Stomach (tissue), 9 donors: ENCODE results near the gene RRAS. TPM values are rescaled to one million over a fixed set of nuclear protein-coding genes. Genes with fewer than 3 reads are reported as not detected.

Experiments
- DNase-seq, 2 donors: peaks; one replicate each; pipeline versions ENCODE4 v3.0.0 to v3.0.0-alpha.2; 2013 to 2019
- H3K27ac ChIP-seq, 5 donors: fragments of 200-600 bp in 4 of 5; sonication (generic) in 4 of 5; one replicate each; pipeline ENCODE4 v1.5.1; 2013 to 2019; ENCODE audit warnings: mild to moderate bottlenecking in 1 of 5, moderate library complexity in 1 of 5
- H3K27me3 ChIP-seq, 3 donors: fragments of 200-600 bp; sonication (generic); one replicate each; pipeline ENCODE4 v1.5.1; 2017 to 2019; ENCODE audit warnings: mixed run types in 1 of 3
- H3K36me3 ChIP-seq, 4 donors: fragments of 200-600 bp; sonication (generic); 1 replicate in 3 of 4; 2 replicates in 1 of 4; pipeline ENCODE4 v1.5.1; 2016 to 2019
- H3K4me1 ChIP-seq, 4 donors: fragments of 200-600 bp; sonication (generic); one replicate each; pipeline ENCODE4 v1.5.1; 2016 to 2019
- H3K4me3 ChIP-seq, 4 donors: fragments of 200-600 bp; sonication (generic) in 3 of 4; one replicate each; pipeline ENCODE4 v1.5.1; 2016 to 2019; ENCODE audit warnings: mild to moderate bottlenecking in 1 of 4
- H3K9me3 ChIP-seq, 4 donors: fragments of 200-600 bp; sonication (generic); one replicate each; pipeline ENCODE4 v1.5.1; 2016 to 2019
- EP300 ChIP-seq: sonication (generic); formaldehyde crosslinking; IDR thresholded peaks from one replicate; pipeline ENCODE4 v1.6.1; 2017; ENCODE audit warnings: antibody characterized with exemption
- POLR2A ChIP-seq, 4 donors: fragments of 450-650 bp; IDR thresholded peaks; one replicate each; pipeline ENCODE4 v1.6.1; 2016; ENCODE audit warnings: antibody characterized with exemption in 4 of 4, control low read depth in 2 of 4, mild to moderate bottlenecking in 1 of 4, moderate library complexity in 1 of 4
- POLR2AphosphoS5 ChIP-seq, 3 donors: sonication (generic); formaldehyde crosslinking; IDR thresholded peaks; one replicate each; pipeline ENCODE4 v1.6.1; 2016; ENCODE audit warnings: antibody characterized with exemption in 3 of 3
- WGBS, 5 donors: extraction: QIAGEN DNeasy Blood & Tissue Kit in 3 of 5; methylation state at CpG; one replicate each; pipeline versions ENCODE4 v1.1.5 to v1.1.7; 2013 to 2018; 5-methylcytosine and 5-hydroxymethylcytosine counted together
- intact Hi-C: fragments of 100-400 bp; cut with DNase I; formaldehyde crosslinking; loops from one replicate; pipeline ENCODE4 v1.15.1; 2023; ENCODE audit warnings: low total_unique reads
- polyA plus RNA-seq, 3 donors: library from polyadenylated mRNA; stranded (reverse); fragments of 200-250 nt; gene quantifications; one replicate each; pipeline ENCODE4 v1.2.3, GENCODE V29; 2013
- total RNA-seq, 5 donors: library from RNA; depleted of rRNA; stranded (reverse); fragments of >200 nt; gene quantifications; one replicate each; pipeline versions ENCODE4 v1.1.0 to v1.2.3, GENCODE V29; 2014 to 2016
- TF ChIP-seq, protein P1 (sequence below), 7 experiments: fragments of 450-650 bp in 4 of 7; fragments of 200-600 bp in 3 of 7; sonication (generic) in 3 of 7; IDR thresholded peaks; one replicate each; pipeline ENCODE4 v1.5.1; 2016 to 2019; ENCODE audit warnings: antibody characterized with exemption in 7 of 7, control low read depth in 2 of 7, mild to moderate bottlenecking in 1 of 7
- donor health status: healthy with polysubstance abuse.
- donor health status: Bipolar disorder and iron deficiency.
- donor health status: healthy.

RRAS gene
- total and polyA plus RNA-seq, 8 donors, result 7.7 to 145 (median 103) TPM

DNA sequence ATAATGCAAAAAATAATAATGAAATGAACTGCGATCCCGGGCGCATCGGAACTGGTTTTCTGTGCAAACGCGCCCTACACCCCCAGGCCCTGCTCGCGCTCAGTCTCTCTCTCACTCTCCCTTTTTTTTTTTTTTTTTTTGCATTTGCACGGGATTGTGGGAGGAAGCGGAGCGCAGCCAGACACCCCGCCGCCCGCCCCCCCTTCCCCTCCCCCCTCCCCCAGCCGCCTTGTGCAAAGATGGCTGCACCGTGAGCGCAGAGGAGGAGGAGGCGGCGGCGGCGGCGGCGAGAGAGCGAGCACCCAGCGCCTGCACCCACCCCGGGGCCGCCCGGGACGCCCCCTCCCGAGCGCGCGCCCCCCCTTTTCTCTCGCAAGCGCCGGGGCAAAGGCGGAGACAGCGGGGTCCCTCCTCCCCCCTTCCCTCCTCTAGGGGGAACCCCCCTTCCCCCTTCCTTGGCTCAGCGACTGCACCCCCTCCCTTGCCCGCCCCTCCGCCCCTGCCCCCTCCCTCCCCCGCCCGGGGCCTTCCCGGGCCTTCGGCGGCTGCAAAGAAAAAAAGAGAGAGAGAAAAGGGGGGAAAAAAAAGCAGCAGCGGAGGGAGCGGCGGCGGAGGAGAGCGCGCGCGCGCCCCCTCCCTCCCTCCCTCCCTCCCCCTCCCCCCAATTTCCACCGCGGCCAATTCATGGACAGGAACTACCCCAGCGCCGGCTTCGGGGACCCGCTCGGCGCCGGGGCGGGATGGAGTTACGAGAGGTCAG, 48.8 kb downstream of the RRAS start, which contains the start of gene PRR12:
TSS of gene PRR12 (plus strand) at position 212 of the 760 bp plus-strand sequence. CDS start at position 685, 473 bp downstream.
- Histone ChIP-seq H3K27me3 (no peaks in the 10 kb centered on the region), H3K27ac (peak within 1 kb of the TSS; percentile 92 to 99 (median 96)), H3K9me3 (no peaks in the 10 kb centered on the region), H3K4me1 (peaks cover 21 to 53% (median 45%) of the 10 kb centered on the region in 4 donors), H3K36me3 (peaks cover 20 to 24% (median 23%) of the 10 kb centered on the region in 4 donors), H3K4me3 (peak within 1 kb of the TSS; percentile 70 to 95 (median 90))
- TF ChIP-seq POLR2AphosphoS5 (IDR thresholded peaks at IDR 0.05) (no peak), EP300 (no peak), POLR2A (IDR thresholded peaks at IDR 0.05) (no peak)
- TF ChIP-seq, protein P1, sequence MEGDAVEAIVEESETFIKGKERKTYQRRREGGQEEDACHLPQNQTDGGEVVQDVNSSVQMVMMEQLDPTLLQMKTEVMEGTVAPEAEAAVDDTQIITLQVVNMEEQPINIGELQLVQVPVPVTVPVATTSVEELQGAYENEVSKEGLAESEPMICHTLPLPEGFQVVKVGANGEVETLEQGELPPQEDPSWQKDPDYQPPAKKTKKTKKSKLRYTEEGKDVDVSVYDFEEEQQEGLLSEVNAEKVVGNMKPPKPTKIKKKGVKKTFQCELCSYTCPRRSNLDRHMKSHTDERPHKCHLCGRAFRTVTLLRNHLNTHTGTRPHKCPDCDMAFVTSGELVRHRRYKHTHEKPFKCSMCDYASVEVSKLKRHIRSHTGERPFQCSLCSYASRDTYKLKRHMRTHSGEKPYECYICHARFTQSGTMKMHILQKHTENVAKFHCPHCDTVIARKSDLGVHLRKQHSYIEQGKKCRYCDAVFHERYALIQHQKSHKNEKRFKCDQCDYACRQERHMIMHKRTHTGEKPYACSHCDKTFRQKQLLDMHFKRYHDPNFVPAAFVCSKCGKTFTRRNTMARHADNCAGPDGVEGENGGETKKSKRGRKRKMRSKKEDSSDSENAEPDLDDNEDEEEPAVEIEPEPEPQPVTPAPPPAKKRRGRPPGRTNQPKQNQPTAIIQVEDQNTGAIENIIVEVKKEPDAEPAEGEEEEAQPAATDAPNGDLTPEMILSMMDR (IDR thresholded peaks at IDR 0.05), result no peak
- intact Hi-C loops, result no loop called here
- peak; percentile 59 to 91 for DNase-seq
- 0 to 2% (median 1%) methylated on average over 34 to 60 of the region's 66 CpGs for WGBS, 5 donors

DNA sequence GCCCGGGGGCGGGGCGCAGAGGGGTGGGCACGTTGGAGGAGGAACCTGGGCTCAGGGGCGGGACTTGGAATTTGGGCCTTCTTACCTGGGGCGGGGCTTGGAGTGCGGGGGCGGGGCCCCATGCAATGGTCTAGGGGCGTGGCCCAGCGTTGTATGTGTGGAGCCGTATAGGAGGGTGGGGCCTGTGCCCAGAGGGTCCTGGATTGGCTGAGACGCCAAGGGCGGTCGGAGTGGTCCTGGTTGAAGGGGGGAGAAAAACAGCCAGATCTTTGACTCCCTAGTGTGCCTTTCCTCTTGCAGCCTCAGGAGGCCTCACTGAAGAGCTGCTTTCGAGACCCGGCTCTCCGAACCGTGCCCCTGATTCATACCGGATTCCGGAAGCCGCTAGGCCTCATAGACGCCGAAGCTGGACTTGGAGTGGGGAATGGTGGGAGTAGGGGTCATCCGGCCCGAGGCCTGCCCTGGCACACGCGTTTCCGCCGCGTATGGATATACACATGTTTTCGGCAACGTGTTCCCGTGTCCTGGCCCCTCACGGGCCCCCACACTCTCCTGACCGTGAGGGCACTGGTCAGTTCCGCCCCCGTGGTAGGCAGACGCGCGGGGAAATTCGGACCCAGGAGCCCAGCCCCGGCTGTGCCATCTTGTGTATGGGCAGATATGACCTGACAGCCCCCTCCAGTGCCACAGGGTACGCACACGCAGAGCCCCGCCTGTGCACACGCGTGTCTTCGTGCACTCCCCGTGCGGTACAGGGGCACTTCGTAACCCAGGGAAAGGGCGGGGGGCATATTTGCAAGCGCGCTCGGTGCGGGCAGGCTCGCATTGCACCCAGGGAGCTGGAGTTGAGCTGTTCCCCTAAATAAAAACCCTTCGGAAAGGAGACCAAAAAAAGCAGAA, 49.6 kb downstream of the RRAS start:
- WGBS, 5 donors, result 0 to 1% (median 0%) methylated on average over 19 to 58 of the region's 58 CpGs
- H3K4me3 ChIP-seq, result peak overlapping the region; percentile 70 to 95 (median 90)
- H3K4me1 ChIP-seq, result peaks cover 21 to 49% (median 45%) of the 10 kb centered on the region in 4 donors

GRCh38 chr19:49589502-49589905, 50.4 kb downstream of the RRAS start:
- H3K4me3 ChIP-seq, result peak overlapping the region; percentile 70 to 95 (median 90)
- TF ChIP-seq POLR2A (IDR thresholded peaks at IDR 0.05) (no peak), POLR2AphosphoS5 (IDR thresholded peaks at IDR 0.05) (no peak), EP300 (no peak)
- TF ChIP-seq, protein P1 (IDR thresholded peaks at IDR 0.05), result no peak
- 39 to 48% (median 40%) methylated on average over 5 of the region's 5 CpGs for WGBS, 5 donors
- H3K27ac ChIP-seq, result peak overlapping the region; percentile 92 to 99 (median 95)
- no peak for DNase-seq
- H3K27me3 ChIP-seq, result no peaks in the 10 kb centered on the region
- intact Hi-C loops, result no loop called here
- H3K9me3 ChIP-seq, result no peaks in the 10 kb centered on the region
- peaks cover 4 to 8% (median 7%) of the 10 kb centered on the region in 4 donors for H3K36me3 ChIP-seq
- peaks cover 21 to 42% (median 41%) of the 10 kb centered on the region in 4 donors for H3K4me1 ChIP-seq

More for the DNA sequence above, 49.6 kb downstream of the RRAS start:
- H3K27me3 ChIP-seq, result no peaks in the 10 kb centered on the region
- TF ChIP-seq POLR2AphosphoS5 (IDR thresholded peaks at IDR 0.05) (peak in 2 of 3 donors; percentile 76 to 86), POLR2A (IDR thresholded peaks at IDR 0.05) (no peak)
- peak overlapping the region; percentile 92 to 99 (median 95) for H3K27ac ChIP-seq
- no peaks in the 10 kb centered on the region for H3K9me3 ChIP-seq
- DNase-seq, result peak; percentile 98 to 99
- peaks cover 12 to 16% (median 15%) of the 10 kb centered on the region in 4 donors for H3K36me3 ChIP-seq
- intact Hi-C loops, result no loop called here

- Histone ChIP-seq H3K36me3 (no peaks in the 10 kb centered on the region), H3K27ac (peak overlapping the region in 1 of 5 donors; percentile 29), H3K4me3 (no peak overlapping the region), H3K4me1 (peaks cover 12 to 32% (median 32%) of the 10 kb centered on the region in 4 donors), H3K9me3 (no peaks in the 10 kb centered on the region), H3K27me3 (no peaks in the 10 kb centered on the region)
- TF ChIP-seq POLR2AphosphoS5 (IDR thresholded peaks at IDR 0.05) (no peak), EP300 (no peak), POLR2A (IDR thresholded peaks at IDR 0.05) (no peak)
- TF ChIP-seq, protein P1 (IDR thresholded peaks at IDR 0.05), result no peak
- 78 to 85% (median 82%) methylated on average over 18 of the region's 18 CpGs for WGBS, 5 donors
- DNase-seq, result no peak
- intact Hi-C loops, result no loop called here
Measured at GRCh38 chr19:49588365-49589122, 51.4 kb downstream of the RRAS start.
